Esophagus squamous epithelium (tissue), 4 donors: ENCODE measurements around the gene CRYL1.

Experiments
- POLR2A ChIP-seq, 4 donors: fragments of 450-650 bp; IDR thresholded peaks; one replicate each; pipeline ENCODE4 v1.6.1; 2017; ENCODE audit warnings: antibody characterized with exemption in 4 of 4, mild to moderate bottlenecking in 4 of 4, moderate library complexity in 3 of 4
- TF ChIP-seq, protein P1 (sequence below), 6 experiments: fragments of 450-650 bp in 4 of 6; fragments of 200-600 bp in 2 of 6; sonication (generic) in 2 of 6; IDR thresholded peaks; one replicate each; pipeline ENCODE4 v1.5.1; 2016 to 2019; ENCODE audit warnings: antibody characterized with exemption in 6 of 6, mild to moderate bottlenecking in 4 of 6, moderate library complexity in 4 of 6

GRCh38 chr13:20456737-20457136 is 68.9 kb downstream of the CRYL1 start:
- TF ChIP-seq, protein P1, sequence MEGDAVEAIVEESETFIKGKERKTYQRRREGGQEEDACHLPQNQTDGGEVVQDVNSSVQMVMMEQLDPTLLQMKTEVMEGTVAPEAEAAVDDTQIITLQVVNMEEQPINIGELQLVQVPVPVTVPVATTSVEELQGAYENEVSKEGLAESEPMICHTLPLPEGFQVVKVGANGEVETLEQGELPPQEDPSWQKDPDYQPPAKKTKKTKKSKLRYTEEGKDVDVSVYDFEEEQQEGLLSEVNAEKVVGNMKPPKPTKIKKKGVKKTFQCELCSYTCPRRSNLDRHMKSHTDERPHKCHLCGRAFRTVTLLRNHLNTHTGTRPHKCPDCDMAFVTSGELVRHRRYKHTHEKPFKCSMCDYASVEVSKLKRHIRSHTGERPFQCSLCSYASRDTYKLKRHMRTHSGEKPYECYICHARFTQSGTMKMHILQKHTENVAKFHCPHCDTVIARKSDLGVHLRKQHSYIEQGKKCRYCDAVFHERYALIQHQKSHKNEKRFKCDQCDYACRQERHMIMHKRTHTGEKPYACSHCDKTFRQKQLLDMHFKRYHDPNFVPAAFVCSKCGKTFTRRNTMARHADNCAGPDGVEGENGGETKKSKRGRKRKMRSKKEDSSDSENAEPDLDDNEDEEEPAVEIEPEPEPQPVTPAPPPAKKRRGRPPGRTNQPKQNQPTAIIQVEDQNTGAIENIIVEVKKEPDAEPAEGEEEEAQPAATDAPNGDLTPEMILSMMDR (IDR thresholded peaks at IDR 0.05), result no peak
- no peak for TF ChIP-seq POLR2A (IDR thresholded peaks at IDR 0.05)
